ENCODE results near the gene MRNIP. TPM values are rescaled to one million over a fixed set of nuclear protein-coding genes. Genes with fewer than 3 reads are reported as not detected.

The MRNIP gene
- total RNA-seq, 1 donor from 2014 or later = 11.8 TPM

DNA sequence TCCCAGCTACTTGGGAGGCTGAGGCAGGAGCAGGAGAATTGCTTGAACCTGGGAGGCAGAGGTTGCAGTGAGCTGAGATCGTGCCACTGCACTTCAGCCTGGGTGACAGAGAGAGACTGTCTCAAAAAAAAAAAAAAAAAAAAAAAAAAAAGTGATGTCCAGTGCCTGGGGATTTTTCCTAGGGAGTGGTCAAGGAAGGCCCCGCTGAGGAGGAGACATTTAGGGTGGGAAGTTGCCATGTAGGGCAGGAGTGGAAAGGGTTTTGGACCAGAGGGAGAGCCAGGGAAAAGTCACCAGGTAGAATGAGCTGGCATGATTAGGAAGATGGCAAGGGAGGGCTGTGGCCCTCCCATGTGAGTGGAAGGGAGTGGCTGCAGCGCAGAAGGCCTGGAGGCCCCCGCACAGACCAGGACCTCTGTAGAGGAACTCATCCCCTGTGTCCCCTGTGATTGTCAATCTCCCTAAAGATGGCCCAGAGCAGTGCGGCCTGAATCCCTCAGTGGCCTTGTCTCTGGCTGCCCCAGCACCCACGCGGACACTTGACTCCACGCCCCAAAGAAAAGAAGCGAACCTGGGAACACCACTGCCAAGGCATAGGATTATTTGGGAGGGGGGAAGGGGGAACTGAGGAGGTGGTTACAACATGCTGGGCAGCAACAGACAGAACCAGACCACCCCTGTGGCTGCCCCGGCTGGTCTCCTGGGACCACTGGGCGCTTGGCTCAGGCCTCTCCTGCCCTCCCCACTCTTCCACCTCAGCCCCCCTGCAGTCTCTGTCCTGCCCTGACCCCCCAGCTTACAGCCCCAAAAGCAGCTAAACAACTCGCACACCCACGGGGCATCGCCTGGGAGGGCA lies 40.5 kb downstream of the MRNIP start:
- no peak for FAIRE-seq
- H3K36me3 ChIP-seq (ENCODE audit: control insufficient read depth, insufficient read depth, low read length) = peaks cover 11% of the 10 kb centered on the region
- peak overlapping the region; percentile 19 for H3K4me3 ChIP-seq (ENCODE audit: low read depth, low read length)
- H3K27me3 ChIP-seq (ENCODE audit: control insufficient read depth, insufficient read depth, low read length) = no peaks in the 10 kb centered on the region
- DNase-seq (ENCODE audit: low read depth) = no peak
- TF ChIP-seq, protein P1, sequence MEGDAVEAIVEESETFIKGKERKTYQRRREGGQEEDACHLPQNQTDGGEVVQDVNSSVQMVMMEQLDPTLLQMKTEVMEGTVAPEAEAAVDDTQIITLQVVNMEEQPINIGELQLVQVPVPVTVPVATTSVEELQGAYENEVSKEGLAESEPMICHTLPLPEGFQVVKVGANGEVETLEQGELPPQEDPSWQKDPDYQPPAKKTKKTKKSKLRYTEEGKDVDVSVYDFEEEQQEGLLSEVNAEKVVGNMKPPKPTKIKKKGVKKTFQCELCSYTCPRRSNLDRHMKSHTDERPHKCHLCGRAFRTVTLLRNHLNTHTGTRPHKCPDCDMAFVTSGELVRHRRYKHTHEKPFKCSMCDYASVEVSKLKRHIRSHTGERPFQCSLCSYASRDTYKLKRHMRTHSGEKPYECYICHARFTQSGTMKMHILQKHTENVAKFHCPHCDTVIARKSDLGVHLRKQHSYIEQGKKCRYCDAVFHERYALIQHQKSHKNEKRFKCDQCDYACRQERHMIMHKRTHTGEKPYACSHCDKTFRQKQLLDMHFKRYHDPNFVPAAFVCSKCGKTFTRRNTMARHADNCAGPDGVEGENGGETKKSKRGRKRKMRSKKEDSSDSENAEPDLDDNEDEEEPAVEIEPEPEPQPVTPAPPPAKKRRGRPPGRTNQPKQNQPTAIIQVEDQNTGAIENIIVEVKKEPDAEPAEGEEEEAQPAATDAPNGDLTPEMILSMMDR (IDR thresholded peaks at IDR 0.05; ENCODE audit: insufficient read depth, low read length, severe bottlenecking) = no peak

DNA sequence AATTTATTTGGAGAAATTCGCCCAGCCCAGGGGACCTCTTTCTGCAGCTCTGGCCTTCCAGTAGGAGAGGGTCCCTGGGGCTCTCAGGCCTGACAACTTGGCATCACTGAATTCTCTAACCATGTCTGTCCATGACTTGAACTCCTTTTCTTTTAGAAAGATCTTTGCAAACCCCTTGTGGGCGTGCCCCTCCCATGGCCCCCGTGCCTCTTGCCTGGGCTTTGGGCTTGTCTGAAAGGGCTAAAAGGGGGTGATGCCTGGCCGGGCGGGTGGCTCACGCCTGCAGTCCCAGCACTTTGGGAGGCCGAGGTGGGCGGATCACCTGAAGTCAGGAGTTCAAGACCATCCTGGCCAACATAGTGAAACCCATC lies 41.2 kb downstream of the MRNIP start:
- DNase-seq (ENCODE audit: low read depth) (no peak), FAIRE-seq (no peak)
- H3K27me3 ChIP-seq (ENCODE audit: control insufficient read depth, insufficient read depth, low read length) = no peaks in the 10 kb centered on the region
- H3K4me3 ChIP-seq (ENCODE audit: low read depth, low read length) = peak overlapping the region; percentile 33
- H3K36me3 ChIP-seq (ENCODE audit: control insufficient read depth, insufficient read depth, low read length) = peaks cover 5% of the 10 kb centered on the region
- TF ChIP-seq, protein P1 (IDR thresholded peaks at IDR 0.05; ENCODE audit: insufficient read depth, low read length, severe bottlenecking) = no peak

DNA sequence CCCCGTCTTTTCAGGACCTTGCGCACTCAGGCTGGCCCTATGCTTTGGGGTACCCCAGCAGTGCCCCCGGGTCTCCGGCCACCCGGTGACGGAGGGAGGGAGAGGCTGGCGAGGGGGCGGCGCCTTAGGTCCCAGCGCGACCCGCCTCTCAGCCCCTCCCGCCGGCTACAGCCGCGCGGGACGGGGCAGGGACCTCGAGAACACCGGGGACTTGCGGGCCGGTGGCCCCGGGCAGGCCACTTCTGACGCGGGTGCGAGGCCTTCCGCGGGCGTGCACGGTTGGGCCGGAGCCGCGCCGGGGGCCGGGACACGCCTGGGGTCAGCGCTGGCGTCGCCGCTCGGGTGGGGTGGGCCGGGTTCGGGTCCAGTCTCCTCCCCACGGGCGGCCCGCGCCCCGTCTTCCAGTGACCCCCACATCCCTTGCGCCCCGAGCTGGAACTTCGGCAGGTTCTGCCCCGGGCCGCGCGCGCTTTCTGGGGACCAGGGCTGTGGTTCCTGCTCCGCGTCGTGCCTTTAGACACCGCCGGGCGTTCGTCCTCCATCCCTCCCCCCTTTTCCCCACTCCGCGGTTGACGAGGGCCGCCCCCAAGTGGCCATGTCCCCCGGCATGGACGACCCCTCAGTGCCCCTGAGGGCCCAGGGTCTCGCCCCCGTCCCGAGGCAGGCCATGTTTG lies 41.7 kb downstream of the MRNIP start:
- Histone ChIP-seq H3K36me3 (ENCODE audit: control insufficient read depth, insufficient read depth, low read length) (peaks cover under 1% of the 10 kb centered on the region), H3K4me3 (ENCODE audit: low read depth, low read length) (peak overlapping the region; percentile 33)
- no peak for FAIRE-seq

DNA sequence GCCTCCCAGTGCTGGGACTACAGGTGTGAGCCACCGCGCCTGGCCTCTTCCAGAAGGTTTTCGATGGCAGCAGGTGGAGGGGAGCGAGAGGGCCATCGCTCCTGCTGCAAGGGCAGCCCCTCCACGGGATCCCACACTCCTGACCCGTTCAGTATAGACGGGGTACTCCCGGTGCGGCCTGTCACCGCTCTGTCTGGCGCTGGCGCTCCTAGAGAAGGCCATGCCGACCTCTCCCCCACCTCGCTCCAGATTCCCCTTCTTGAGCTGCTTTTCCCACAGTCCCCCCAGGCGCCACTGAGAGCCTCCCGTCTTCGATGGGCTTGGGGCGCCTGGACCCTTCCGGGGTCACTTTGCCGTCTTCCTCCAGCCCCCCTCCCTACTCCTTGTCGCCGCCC lies 42.2 kb downstream of the MRNIP start:
- no peaks in the 10 kb centered on the region for H3K27me3 ChIP-seq (ENCODE audit: control insufficient read depth, insufficient read depth, low read length)
- FAIRE-seq = no peak
- peak overlapping the region; percentile 33 for H3K4me3 ChIP-seq (ENCODE audit: low read depth, low read length)

More for the DNA sequence above, 41.7 kb downstream of the MRNIP start:
- TF ChIP-seq, protein P1 (IDR thresholded peaks at IDR 0.05; ENCODE audit: insufficient read depth, low read length, severe bottlenecking) = no peak
- no peaks in the 10 kb centered on the region for H3K27me3 ChIP-seq (ENCODE audit: control insufficient read depth, insufficient read depth, low read length)
- no peak for DNase-seq (ENCODE audit: low read depth)

DNA sequence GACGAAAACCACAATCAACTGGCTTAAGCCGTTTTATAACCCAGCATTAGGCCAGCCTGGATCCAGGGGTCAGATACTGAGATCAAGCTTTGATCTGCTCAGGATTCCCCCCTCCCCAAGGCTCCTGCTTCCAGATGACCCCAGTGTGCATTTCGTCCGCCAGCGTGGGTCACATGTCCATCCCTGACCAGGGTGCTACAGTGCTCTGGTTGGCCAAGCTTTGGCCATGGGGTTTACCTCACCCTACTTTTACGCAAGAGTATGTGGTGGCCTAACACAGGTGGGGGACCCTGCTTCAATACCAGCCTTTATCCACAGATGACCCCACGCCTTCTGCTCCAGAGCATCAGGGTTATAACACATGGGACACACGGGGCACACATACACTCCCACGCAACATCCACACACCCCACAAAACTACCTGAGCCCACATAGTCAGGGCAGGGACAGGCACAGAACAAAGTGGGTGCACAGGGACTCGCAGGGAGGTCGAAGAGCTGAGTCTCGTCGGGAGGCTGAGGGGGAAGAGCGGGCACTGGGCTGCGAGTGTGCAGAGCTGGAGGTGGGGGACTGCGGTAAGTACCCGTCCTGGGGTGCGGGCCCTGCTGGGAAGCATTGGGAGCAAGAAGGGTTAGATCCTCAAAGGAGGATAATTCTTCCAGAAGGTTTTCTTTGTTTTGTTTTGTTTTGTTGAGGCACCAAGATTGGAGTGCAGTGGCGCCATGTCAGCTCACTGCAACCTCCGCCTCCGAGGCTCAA lies 42.9 kb downstream of the MRNIP start:
- DNase-seq (ENCODE audit: low read depth) = no peak
- TF ChIP-seq, protein P1 (IDR thresholded peaks at IDR 0.05; ENCODE audit: insufficient read depth, low read length, severe bottlenecking) = no peak
- no peaks in the 10 kb centered on the region for H3K27me3 ChIP-seq (ENCODE audit: control insufficient read depth, insufficient read depth, low read length)
- no peak overlapping the region for H3K4me3 ChIP-seq (ENCODE audit: low read depth, low read length)
- H3K36me3 ChIP-seq (ENCODE audit: control insufficient read depth, insufficient read depth, low read length) = no peaks in the 10 kb centered on the region
- no peak for FAIRE-seq

More for the DNA sequence above, 42.2 kb downstream of the MRNIP start:
- no peaks in the 10 kb centered on the region for H3K36me3 ChIP-seq (ENCODE audit: control insufficient read depth, insufficient read depth, low read length)
- TF ChIP-seq, protein P1 (IDR thresholded peaks at IDR 0.05; ENCODE audit: insufficient read depth, low read length, severe bottlenecking) = no peak
- DNase-seq (ENCODE audit: low read depth) = no peak
